ENCODE data around the gene ZNF831. TPM values are rescaled to one million over a fixed set of nuclear protein-coding genes. Genes with fewer than 3 reads are reported as not detected.

Gene ZNF831
- polyA plus RNA-seq, 1 of the 3 experiments (the other 2 are of a cell fraction): not detected

- Histone ChIP-seq H3K9me2 (no peaks in the 10 kb centered on the region), H4K20me1 (ENCODE audit: insufficient read depth) (no peaks in the 10 kb centered on the region), H3K9ac (no peak overlapping the region), H3F3A (replicated peaks; ENCODE audit: insufficient read depth) (no peaks in the 10 kb centered on the region), H3K4me2 (no peak overlapping the region), H2AFZ (ENCODE audit: low read depth) (no peak overlapping the region), H3K4me3 (ENCODE audit: low read depth in 2 of 2, low read length in 1 of 2) (no peak overlapping the region), H3K9me3 (no peaks in the 10 kb centered on the region), H3K27me3 (ENCODE audit: insufficient read depth) (no peaks in the 10 kb centered on the region), H3K36me3 (replicated peaks in 1 of 2; ENCODE audit: control insufficient read depth in 1 of 2, insufficient read depth in 2 of 2, low read length in 1 of 2) (no peaks in the 10 kb centered on the region), H3K27ac (ENCODE audit: low read depth in 2 of 2, low read length in 1 of 2) (no peak overlapping the region), H3K79me2 (ENCODE audit: insufficient read depth) (no peaks in the 10 kb centered on the region), H3K4me1 (ENCODE audit: control insufficient read depth in 1 of 2, insufficient read depth in 2 of 2, low read depth in 1 of 2, low read length in 1 of 2) (peaks cover 0 to 8% of the 10 kb centered on the region in 2 experiments; a peak in 1 of 4 replicates)
- 32% methylated on average over 6 of the region's 6 CpGs for WGBS (ENCODE audit: low lambda C conversion rate)
- TF ChIP-seq GABPA (IDR thresholded peaks at IDR 0.05; ENCODE audit: low read depth): no peak
- no peak for TF ChIP-seq EP300 (IDR thresholded peaks at IDR 0.05; ENCODE audit: borderline replicate concordance in 1 of 2, low read depth in 1 of 2, low read length in 1 of 2)
- TF ChIP-seq FOXM1 (IDR thresholded peaks at IDR 0.05; ENCODE audit: low read depth): no peak
- TF ChIP-seq IRF3 (IDR thresholded peaks at IDR 0.05; ENCODE audit: low read depth, low read length): no peak
- TF ChIP-seq NRF1 (IDR thresholded peaks at IDR 0.05; ENCODE audit: low read depth, low read length): no peak
- TF ChIP-seq, protein P1, sequence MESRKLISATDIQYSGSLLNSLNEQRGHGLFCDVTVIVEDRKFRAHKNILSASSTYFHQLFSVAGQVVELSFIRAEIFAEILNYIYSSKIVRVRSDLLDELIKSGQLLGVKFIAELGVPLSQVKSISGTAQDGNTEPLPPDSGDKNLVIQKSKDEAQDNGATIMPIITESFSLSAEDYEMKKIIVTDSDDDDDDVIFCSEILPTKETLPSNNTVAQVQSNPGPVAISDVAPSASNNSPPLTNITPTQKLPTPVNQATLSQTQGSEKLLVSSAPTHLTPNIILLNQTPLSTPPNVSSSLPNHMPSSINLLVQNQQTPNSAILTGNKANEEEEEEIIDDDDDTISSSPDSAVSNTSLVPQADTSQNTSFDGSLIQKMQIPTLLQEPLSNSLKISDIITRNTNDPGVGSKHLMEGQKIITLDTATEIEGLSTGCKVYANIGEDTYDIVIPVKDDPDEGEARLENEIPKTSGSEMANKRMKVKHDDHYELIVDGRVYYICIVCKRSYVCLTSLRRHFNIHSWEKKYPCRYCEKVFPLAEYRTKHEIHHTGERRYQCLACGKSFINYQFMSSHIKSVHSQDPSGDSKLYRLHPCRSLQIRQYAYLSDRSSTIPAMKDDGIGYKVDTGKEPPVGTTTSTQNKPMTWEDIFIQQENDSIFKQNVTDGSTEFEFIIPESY (IDR thresholded peaks at IDR 0.05; ENCODE audit: borderline replicate concordance, low read depth): no peak
- TF ChIP-seq RCOR1 (IDR thresholded peaks at IDR 0.05; ENCODE audit: low read length): no peak
- TF ChIP-seq FOXJ3 (CRISPR knock-in tag; IDR thresholded peaks at IDR 0.05): no peak
- TF ChIP-seq JUND (IDR thresholded peaks at IDR 0.05): no peak
- TF ChIP-seq NFIC (IDR thresholded peaks at IDR 0.05; ENCODE audit: borderline replicate concordance): no peak
- ChIA-PET CTCF (interaction anchor here (0.6 kb wide), 1 partner anchor 54 kb away, joined by 3 read pairs; no protein-coding TSS in a partner anchor), POLR2A (no interaction called here)
- DNase-seq: no peak
Measured at GRCh38 chr20:59138114-59138748, 25.4 kb upstream of the ZNF831 start.

GRCh38 chr20:59139998-59140397, 23.6 kb upstream of the ZNF831 start:
- no peaks in the 10 kb centered on the region for H3F3A ChIP-seq (replicated peaks; ENCODE audit: insufficient read depth)
- H4K20me1 ChIP-seq (ENCODE audit: insufficient read depth): no peaks in the 10 kb centered on the region
- no peaks in the 10 kb centered on the region for H3K9me2 ChIP-seq
- no peaks in the 10 kb centered on the region for H3K9me3 ChIP-seq
- H3K27ac ChIP-seq (ENCODE audit: low read depth in 2 of 2, low read length in 1 of 2): no peak overlapping the region
- CTCF ChIA-PET: interaction anchor here (0.7 kb wide), 1 partner anchor 67 kb away, joined by 3 read pairs; no protein-coding TSS in a partner anchor
- no peaks in the 10 kb centered on the region for H3K36me3 ChIP-seq (replicated peaks in 1 of 2; ENCODE audit: control insufficient read depth in 1 of 2, insufficient read depth in 2 of 2, low read length in 1 of 2)
- H3K4me3 ChIP-seq (ENCODE audit: low read depth in 2 of 2, low read length in 1 of 2): no peak overlapping the region
- 18% methylated on average over 1 of the region's 1 CpG for WGBS (ENCODE audit: low lambda C conversion rate)
- H3K4me1 ChIP-seq (ENCODE audit: control insufficient read depth in 1 of 2, insufficient read depth in 2 of 2, low read depth in 1 of 2, low read length in 1 of 2): peaks cover 0 to 8% of the 10 kb centered on the region in 2 experiments; a peak in 1 of 4 replicates
- POLR2A ChIA-PET: no interaction called here
- no peak for TF ChIP-seq SMC3 (IDR thresholded peaks at IDR 0.05; ENCODE audit: low read depth, low read length)
- 0 out of 2 replicates have a peak, but pooled peaks have one; percentile 22 for TF ChIP-seq GATA2 (CRISPR knock-in tag; IDR thresholded peaks at IDR 0.05)
- no peak for DNase-seq
- H3K9ac ChIP-seq: no peak overlapping the region
- H3K4me2 ChIP-seq: no peak overlapping the region
- no peaks in the 10 kb centered on the region for H3K79me2 ChIP-seq (ENCODE audit: insufficient read depth)
- H3K27me3 ChIP-seq (ENCODE audit: insufficient read depth): no peaks in the 10 kb centered on the region
- H2AFZ ChIP-seq (ENCODE audit: low read depth): no peak overlapping the region
